ENCODE data around the gene TNIP3. TPM values are rescaled to one million over a fixed set of nuclear protein-coding genes. Genes with fewer than 3 reads are reported as not detected.

The TNIP3 gene
- total and polyA plus RNA-seq, 2 donors (not counting 1 experiment from before 2014, with no cell fraction given) = not detected

GRCh38 chr4:121183361-121183760 lies 19.2 kb upstream of the TNIP3 start:
- H3K4me1 Mint-ChIP-seq = peaks cover 4% of the 10 kb centered on the region
- CTCF ChIA-PET = interaction anchor here (1.1 kb wide), 1 partner anchor 9 kb away, joined by 3 read pairs; no protein-coding TSS in a partner anchor
- no peak for ATAC-seq (ENCODE audit: low read depth)
- Histone ChIP-seq H3K27me3 (replicated peaks in 1 of 4; ENCODE audit: control extremely low read depth in 1 of 4, control insufficient read depth in 3 of 4, insufficient read depth in 4 of 4, low read length in 3 of 4) (no peaks in the 10 kb centered on the region), H3K4me2 (replicated peaks; ENCODE audit: low read depth, low read length, poor library complexity, severe bottlenecking) (no peak overlapping the region), H3K4me3 (ENCODE audit: control extremely low read depth in 1 of 5, extremely low read depth in 1 of 5, insufficient read depth in 1 of 5, low read depth in 2 of 5, low read length in 4 of 5) (no peak overlapping the region), H3K79me2 (ENCODE audit: control insufficient read depth, insufficient read depth, low read length) (no peaks in the 10 kb centered on the region), H3K9ac (ENCODE audit: low read length) (no peak overlapping the region), H3K27ac (ENCODE audit: low read length in 2 of 2) (no peak overlapping the region), H3K9me3 (ENCODE audit: control extremely low read depth in 1 of 3, control insufficient read depth in 2 of 3, insufficient read depth in 1 of 3, low read length in 2 of 3) (no peaks in the 10 kb centered on the region), H2AFZ (ENCODE audit: insufficient read depth, low read depth, low read length, poor library complexity, severe bottlenecking) (no peak overlapping the region), H3K36me3 (replicated peaks in 1 of 2; ENCODE audit: control extremely low read depth in 1 of 2, control insufficient read depth in 1 of 2, extremely low read depth in 1 of 2, insufficient read depth in 2 of 2, low read length in 1 of 2) (no peaks in the 10 kb centered on the region), H4K20me1 (ENCODE audit: control insufficient read depth, insufficient read depth, low read length, poor library complexity, severe bottlenecking) (no peaks in the 10 kb centered on the region), H3K4me1 (ENCODE audit: control insufficient read depth in 2 of 2, insufficient read depth in 2 of 2, low read length in 2 of 2) (no peaks in the 10 kb centered on the region)
- no peaks in the 10 kb centered on the region for H3K27me3 Mint-ChIP-seq
- WGBS (ENCODE audit: insufficient coverage) = 100% methylated on average over 1 of the region's 3 CpGs
- no peak overlapping the region for H3K27ac Mint-ChIP-seq
- TF ChIP-seq EZH2 (IDR thresholded peaks at IDR 0.05; ENCODE audit: borderline replicate concordance, insufficient read depth, low read depth, low read length, poor library complexity, severe bottlenecking) (no peak), CTCF (IDR thresholded peaks at IDR 0.05) (no peak)
- DNase-seq = no peak
- no peaks in the 10 kb centered on the region for H3K9me3 Mint-ChIP-seq (ENCODE audit: insufficient read depth)
- POLR2A ChIA-PET = no interaction called here
- H3K4me3 Mint-ChIP-seq = no peak overlapping the region
- intact Hi-C loops (cut with micrococcal nuclease) = no loop called here

DNA sequence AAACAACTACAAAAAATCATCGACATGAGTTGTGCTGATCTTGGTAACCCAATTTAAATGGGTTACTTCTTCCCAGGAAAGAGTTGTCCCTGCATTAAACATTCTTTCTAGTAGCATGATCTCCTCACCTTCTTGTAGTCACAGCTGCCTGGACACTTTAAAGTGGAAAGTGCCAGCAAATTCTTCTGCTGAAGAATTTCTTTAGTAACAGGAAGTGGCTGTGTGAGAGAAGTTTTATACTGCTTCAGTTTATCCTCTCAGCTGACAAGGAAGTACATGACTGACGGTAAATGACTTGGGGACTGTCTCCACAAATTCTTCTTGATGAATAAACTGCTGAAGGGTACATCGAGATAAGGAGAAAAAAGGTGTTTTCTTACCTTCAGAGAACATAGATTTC lies 18.2 kb upstream of the TNIP3 start:
- no peaks in the 10 kb centered on the region for H3K4me1 ChIP-seq (ENCODE audit: control insufficient read depth in 2 of 2, insufficient read depth in 2 of 2, low read length in 2 of 2)
- no peak overlapping the region for H3K27ac ChIP-seq (ENCODE audit: low read length in 2 of 2)
- H3K79me2 ChIP-seq (ENCODE audit: control insufficient read depth, insufficient read depth, low read length) = no peaks in the 10 kb centered on the region
- Mint-ChIP-seq H3K27ac (no peak overlapping the region), H3K9me3 (ENCODE audit: insufficient read depth) (no peaks in the 10 kb centered on the region), H3K4me3 (peak overlapping the region; percentile 42), H3K27me3 (no peaks in the 10 kb centered on the region), H3K4me1 (peaks cover 4% of the 10 kb centered on the region)
- H4K20me1 ChIP-seq (ENCODE audit: control insufficient read depth, insufficient read depth, low read length, poor library complexity, severe bottlenecking) = no peaks in the 10 kb centered on the region
- TF ChIP-seq CTCF (IDR thresholded peaks at IDR 0.05) (no peak), EZH2 (IDR thresholded peaks at IDR 0.05; ENCODE audit: borderline replicate concordance, insufficient read depth, low read depth, low read length, poor library complexity, severe bottlenecking) (no peak)
- CTCF ChIA-PET = no interaction called here
- H3K4me2 ChIP-seq (replicated peaks; ENCODE audit: low read depth, low read length, poor library complexity, severe bottlenecking) = no peak overlapping the region
- H2AFZ ChIP-seq (ENCODE audit: insufficient read depth, low read depth, low read length, poor library complexity, severe bottlenecking) = peak overlapping the region; percentile 43
- peak overlapping the region in 1 of 5 experiments; percentile 13 for H3K4me3 ChIP-seq (ENCODE audit: control extremely low read depth in 1 of 5, extremely low read depth in 1 of 5, insufficient read depth in 1 of 5, low read depth in 2 of 5, low read length in 4 of 5)
- no peak for ATAC-seq (ENCODE audit: low read depth)
- H3K9me3 ChIP-seq (ENCODE audit: control extremely low read depth in 1 of 3, control insufficient read depth in 2 of 3, insufficient read depth in 1 of 3, low read length in 2 of 3) = no peaks in the 10 kb centered on the region
- no peaks in the 10 kb centered on the region for H3K36me3 ChIP-seq (replicated peaks in 1 of 2; ENCODE audit: control extremely low read depth in 1 of 2, control insufficient read depth in 1 of 2, extremely low read depth in 1 of 2, insufficient read depth in 2 of 2, low read length in 1 of 2)
- POLR2A ChIA-PET = no interaction called here
- no peaks in the 10 kb centered on the region for H3K27me3 ChIP-seq (replicated peaks in 1 of 4; ENCODE audit: control extremely low read depth in 1 of 4, control insufficient read depth in 3 of 4, insufficient read depth in 4 of 4, low read length in 3 of 4)
- H3K9ac ChIP-seq (ENCODE audit: low read length) = peak overlapping the region; percentile 35
- DNase-seq = no peak
- WGBS (ENCODE audit: insufficient coverage) = 46% methylated on average over 3 of the region's 3 CpGs
- intact Hi-C loops (cut with micrococcal nuclease) = no loop called here
